Left hindlimb (tissue), 1 donor: ENCODE data around the gene VSTM2L.

Experiments
- DNase-seq: peaks from one replicate; pipeline ENCODE4 v3.0.0-alpha.2; 2018

Gene VSTM2L

DNA sequence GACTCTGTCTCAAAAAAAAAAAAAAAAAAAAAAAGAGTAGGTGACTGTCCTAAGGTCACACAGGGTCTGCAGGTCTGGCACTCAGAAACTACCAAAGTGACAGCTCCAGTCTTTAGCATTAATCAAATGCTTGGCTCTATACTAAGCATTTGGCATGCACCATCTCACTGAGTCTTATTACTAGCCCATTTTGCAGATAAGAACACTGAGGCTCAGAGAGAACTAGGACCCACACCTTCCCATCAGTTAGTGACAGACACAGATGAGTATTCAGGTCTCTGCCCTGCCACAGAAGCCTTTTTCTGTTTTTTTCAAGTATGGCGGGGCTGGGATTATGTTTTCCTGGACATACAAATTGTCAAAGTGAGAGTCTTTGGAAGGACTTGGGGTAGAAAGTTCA is 23.1 kb upstream of the VSTM2L start:
- DNase-seq: no peak

DNA sequence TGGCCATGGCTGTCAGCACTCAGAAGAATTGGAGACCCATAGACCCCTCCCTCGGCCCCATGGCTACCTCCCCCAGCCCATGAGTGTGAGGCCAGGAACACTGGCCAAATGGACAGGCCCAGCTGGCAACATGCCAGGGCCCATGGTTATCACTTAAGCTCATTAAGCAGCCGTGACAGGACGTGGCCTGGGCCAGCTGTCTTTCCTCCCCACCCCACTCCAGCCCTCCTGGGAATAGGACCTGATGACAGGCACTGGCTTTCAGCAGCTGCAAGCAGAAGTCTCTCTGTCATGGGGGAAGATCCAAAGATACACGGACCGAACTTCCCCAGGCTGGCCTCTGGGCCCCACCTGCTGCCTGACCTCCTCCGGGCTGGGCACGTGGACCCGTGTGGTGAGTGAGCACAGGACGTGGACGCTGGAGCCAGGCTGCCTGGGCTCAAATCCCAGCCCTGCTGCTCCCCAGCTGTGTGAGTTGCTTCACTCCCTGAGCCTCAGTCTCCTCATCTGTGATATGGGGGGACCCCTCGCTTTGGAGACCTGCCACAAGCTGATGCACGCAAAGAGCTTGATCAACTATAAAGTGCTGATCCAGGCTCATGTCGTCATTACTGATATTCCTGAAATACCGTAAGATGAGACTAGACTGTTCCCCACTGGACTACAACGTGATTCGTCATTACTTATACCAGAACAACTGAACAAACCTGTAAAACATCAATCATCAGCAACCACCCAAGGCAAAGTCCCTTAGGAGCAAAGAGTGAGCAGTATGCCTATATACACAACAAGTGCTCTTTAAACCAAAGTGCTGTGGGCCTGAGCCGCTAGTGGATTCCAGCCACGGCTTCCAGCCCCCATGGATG is 22.0 kb upstream of the VSTM2L start:
- peak; percentile 69 for DNase-seq

DNA sequence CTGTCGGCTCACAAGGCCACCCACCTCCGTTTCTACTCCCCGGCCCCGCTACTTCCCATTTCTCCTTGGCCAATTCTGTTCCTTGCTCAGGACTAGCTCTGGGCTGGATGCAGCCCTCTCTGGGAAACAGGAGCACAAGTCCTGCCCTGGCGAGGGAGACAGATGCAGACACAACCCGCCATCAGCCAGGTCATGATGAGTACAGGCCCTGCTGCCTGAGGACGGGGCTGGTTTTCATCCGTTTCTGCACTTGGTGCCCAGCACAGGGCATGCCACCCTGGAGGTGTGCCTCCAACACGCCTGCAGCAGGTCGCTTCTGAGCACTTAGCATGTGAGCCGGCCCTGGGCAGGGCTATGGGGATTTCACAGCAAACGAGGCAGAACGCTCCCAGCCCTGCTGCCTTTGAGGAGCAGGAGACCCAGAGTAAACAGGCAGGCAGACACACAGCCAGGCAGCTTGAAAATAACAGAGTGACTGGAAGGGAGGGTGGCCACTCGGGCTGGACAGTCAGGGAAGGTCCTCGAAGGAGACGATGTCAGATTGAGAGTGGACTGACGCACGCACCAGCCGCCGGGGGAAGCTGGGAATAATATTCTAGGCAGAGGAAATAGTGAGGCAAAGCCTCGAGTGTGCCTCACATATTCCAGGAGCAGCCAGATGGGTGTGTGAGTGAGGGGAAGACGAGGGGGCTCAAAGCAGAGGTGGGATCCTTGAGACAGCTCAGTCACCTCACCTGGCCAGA is 21.2 kb upstream of the VSTM2L start:
- DNase-seq: no peak

DNA sequence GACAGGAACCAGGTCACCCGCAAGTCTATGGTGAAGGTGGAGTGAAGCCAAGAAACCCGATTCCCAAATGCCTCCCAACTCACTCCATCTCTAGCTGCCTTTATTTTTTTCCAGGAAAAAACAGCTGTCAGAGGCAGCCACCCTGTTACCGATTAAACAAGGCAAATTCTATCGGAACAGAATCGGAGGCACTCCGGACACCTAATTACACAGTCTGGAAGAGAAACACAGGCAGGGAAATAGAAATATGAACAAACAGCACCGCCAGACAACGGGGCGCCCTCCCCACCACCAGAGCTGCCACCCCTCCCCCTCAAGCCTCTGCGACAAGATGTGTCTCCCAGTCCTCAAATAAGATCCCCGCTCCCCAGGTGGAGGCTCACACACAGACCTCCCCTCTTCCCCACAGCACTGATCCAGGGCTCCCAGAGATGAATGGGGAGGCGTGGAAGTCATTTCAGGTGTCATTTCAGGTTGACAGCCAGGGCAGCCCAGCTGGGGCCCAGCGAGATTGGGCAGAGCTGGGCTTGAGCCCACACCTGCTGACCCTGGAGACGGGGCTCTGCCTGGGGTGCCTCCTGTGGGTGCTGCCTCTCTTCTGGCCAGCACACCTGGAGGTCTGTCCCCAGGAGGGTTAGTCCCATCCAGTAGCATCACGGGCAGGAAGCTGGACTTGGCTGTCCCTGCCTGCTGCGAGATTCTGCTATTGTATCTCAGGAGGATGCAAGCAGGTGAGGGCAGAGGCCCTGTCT is 19.8 kb upstream of the VSTM2L start:
- DNase-seq: no peak

DNA sequence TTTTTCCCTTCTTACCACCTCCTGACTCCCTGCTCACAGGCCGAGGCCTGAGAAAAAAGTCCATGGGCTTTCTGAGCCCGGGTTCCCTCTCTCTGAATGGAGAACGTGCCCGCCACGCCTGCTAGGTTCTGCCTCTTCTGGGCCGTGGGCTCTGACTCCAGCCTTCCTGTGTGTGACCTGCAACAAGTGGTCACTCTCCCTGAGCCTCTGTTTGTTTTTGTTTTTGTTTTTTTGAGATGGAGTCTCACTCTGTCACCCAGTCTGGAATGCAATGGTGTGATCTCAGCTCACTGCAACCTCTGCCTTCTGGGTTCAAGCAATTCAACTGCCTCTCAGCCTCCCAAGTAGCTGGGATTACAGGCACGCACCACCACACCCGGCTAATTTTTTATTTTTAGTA is 17.9 kb upstream of the VSTM2L start:
- no peak for DNase-seq

DNA sequence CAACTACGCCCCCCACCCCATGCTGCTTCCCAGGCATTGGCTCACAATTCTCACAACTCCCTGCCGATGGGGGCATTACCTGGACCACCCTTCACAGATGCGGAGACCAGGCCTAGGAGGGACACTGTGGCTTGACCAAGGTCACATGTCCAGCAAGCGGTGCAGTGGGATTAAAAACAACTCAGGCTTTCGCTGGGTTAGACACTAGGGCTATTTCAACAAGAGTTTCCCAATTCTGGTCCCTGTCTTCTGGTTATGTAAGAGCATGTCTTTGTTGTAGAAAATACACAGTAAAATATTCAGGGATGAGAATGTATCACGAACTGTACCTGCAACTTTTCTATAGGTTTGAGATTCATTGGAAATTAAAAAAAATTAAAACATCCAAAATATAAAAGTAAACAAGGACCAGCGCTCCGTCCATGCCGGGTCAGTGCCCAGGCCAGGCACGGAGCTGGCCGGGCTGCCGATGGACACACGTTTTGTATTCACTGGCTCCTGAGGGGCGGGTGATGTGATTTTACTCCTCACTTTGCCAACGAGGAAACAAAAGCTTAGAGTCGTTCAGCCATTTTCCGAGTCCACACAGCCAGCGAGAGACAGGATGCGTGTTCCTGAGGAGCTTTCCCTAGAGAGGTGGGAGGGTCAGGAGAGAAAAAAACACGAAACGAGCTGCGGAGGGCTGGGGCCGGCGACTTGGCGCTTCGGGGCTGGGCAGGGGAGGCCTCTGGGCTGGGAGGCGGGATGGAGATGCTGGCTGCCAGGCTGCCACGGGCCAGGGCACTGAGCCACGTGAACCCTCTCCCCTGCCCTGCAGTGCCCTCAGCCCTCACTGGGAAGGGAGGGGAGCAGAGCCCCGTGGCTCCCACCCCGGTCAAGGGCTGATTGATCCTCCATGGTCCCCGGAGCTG is 17.1 kb upstream of the VSTM2L start:
- DNase-seq: no peak

DNA sequence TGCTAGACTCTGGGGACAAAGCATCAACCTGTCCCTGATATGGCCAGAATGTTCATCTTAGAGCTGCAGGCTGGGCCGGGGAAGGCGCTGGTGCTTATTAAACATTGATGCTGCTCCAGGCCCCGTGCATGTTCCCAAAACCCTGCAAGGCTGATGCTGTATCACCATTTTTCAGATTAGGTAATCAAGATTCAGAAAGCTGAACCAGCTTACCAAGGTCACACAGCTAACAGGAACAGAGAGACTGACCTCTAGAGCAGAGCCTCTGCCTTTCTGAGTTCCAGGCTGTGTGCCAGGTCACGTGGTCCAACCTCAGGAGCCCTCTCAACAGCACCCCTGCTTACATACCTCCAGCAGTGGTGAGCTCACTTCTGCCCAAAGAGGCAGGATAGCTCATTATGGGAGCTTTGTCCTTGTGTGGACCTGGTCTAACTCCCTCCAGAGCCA is 16.1 kb upstream of the VSTM2L start:
- no peak for DNase-seq

DNA sequence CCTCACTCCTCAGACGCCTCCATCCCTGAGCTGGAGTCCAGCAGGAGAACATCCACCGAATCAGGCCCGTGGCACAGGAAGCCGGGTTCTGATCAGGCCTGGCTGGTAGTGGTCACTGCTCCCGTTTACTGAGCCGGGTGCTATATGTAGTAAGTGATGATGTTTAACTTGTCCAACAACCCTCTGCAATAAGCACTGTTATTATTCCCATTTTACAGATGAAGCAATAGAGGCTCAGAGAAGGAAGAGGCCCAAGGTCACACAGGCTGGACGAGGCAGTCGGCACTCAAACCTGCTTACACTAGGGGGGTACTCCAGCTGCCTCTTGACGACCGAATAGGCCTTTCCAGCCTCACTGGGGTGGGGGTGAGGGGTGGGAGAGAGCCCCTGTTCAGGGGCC is 14.3 kb upstream of the VSTM2L start:
- DNase-seq: no peak

DNA sequence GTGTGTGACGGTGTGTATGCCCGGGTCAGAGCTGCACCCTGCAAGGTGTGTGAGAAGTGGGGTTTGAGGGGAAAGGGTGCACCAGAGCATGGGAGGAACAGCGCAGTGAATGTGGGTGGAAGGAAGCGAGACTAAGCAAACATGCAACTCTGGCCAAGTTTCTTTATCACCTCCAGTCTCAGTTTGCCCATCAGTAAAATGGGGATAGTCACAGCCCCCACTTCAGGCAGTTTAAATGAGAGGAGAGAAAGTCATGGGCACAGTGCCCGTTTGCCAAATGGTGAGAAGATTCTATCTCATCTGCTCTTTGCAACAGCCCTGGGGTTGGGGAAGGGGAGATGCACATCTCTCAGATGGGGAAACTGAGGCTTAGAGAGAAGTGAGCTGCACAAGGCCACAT is 12.8 kb upstream of the VSTM2L start:
- DNase-seq: no peak

DNA sequence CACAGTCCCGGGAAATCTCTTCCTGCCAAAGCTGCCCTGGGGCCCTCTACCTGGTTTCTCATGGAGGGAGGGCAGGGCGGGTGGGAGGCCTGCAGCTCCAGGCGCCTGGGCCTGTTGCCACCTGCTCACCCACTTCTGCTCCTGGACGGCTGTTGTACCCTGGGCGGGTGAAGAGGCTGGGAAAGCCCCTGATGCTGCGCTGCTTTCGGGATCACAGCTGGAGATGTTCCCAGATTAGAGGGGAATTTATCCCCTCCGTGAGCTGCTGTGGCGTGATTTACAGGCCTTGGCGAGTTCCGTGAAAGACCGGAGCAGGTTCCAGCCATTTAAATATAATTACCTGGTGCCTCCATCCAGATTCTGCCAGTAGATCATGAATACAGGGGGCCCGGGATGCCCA is 12.3 kb upstream of the VSTM2L start:
- no peak for DNase-seq

DNA sequence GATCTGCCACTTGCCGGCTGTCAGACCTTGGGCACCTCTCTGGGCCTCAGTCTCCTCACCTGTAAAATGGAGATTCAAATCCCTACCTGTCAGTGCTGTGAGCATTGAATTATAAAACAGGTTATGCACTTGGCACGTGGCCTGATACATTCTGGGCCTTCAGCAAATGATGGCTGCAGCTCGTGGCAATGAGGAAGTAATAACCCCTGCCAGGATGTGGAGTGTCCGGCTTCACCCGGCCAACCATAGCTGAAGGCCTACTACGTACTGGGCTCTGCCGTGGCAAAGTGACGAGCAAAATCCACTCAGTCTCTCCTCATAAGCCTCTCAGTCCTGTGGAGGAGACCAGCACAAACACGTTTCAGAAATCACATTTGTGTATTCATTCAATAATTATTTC is 10.9 kb upstream of the VSTM2L start:
- DNase-seq: no peak

DNA sequence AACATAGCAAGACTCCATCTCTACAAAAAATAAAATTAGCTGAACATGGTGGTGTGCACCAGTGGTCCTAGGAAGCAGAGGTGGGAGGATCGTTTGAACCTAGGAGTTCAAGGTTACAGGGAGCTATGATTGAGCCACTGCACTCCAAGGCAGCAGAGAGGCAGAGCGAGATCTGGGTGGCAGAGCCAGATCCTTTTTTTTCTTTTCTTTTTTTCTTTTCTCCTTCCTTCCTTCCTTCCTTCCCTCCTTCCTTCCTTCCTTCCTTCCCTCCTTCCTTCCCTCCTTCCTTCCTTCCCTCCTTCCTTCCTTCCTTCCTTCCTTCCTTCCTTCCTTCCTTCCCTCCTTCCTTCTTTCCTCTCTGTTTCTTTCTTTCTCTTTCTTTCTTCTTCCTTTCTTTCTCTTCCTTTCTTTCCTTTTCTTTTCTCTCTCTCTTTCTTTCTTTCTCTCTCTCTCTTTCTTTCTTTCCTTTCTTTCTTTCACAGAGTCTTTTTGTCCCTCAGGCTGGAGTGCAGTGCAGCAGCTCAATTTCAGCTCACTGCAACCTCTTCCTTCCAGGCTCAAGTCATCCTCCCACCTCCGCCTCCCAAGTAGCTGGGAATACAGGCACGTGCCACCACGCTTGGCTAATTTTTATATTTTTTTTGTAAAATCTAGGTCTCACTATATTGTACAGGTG is 9.2 kb upstream of the VSTM2L start:
- no peak for DNase-seq

DNA sequence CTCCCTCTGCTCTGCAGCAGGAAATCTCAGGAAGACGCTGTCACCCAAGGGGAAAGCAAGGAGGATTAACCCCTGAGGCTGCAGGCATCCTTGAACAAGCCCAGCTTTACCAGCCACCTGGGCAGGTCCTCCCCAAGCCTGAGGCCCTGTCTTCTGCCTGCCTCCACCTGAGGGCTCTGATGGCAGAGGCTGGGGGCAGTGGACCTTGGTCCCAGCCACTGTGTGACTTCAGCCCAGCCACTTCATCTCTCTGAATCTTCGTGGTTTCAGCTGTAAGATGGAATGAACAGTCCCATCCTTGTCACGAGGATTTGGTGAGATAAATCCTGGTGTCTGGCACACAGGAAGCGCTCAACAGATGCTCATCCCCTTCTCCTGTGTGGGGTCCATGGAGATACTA is 8.5 kb upstream of the VSTM2L start:
- no peak for DNase-seq

DNA sequence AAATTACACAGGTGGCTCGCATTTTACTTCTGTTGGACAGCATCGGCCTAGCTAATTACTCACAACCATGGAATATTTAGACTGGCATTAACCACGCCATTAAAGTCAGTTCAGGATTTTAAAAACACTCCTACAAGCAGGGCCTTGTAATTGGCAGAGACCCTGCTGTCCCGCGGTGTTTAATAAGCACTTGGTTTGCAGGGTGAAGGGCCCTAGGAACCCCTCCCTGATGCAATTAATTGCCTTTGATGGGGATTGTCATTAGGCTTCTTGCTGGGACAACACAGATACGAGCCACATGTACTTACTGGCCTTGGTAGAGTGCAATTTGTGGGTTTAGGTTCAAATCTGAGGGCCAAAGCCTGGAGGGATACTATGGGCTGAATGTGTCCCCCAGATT is 7.8 kb upstream of the VSTM2L start:
- no peak for DNase-seq

DNA sequence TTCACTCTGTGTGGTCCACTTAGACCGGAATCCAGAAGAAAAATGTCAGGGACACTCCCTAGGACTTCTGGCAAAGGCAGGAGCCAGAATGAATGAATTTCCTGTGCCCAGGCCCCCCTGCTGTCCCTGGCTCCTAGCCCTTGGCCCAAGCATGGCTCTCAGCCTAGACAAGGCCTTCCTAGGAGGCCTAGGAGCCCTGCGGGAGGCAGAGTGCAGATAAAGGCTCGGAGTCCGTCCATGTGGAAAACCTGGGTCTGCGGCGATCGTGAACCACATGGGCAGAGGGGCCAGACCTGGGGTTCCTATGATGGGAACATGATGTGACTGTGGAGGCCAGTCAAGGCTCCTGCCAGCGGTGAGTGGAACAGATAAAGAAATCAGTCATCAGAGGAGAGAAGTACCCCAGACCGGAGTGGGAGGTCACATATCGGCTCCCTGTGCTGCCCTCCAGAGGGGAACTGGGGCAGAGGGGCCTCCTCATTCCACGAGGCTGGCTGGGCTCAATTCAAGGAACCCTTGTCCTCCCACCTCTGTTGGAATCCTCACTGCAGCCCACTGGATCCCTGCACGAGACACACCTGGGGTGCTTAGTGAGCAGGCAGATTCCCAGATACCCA is 5.9 kb upstream of the VSTM2L start:
- DNase-seq: no peak

DNA sequence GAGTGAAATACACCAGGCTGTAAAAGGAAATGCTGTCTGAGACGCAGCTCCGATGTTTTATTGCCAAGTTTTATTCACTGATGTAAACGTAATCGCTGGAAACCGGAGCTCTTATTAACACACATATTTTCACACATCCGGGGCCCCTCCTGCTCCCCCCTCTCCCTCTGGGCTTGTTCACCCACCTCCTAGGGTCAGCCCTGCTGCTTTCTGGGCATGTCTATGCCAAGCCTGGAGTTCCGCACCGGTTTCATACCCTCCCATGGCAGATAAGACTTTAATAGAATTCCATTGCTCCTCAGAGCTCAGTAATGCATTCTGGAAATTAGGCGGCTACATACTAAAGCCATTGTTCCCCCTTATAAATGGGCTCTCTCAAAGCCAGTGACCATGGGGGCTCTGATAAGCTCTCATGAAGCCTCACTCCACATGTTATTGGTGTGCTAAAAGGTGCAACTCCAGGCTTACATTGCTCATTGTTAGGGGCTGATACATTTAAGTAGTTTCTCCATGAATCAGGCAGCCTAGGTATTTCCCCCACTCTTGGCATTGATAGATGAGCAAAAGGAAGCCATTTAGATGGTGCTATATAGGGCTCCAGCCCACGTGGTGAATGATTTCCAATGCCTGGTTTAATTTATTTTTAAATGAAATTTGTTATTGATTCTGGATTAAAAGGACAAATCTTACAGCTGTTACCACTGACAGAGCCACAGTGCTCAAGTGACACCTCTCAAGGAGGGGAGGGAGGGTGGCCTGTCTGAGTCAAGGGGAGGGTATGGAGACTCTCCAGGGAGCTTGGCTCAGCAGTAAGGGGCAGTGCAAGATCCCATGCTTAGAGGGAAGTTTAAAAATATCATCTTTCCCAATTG is 4.5 kb upstream of the VSTM2L start:
- DNase-seq: no peak

DNA sequence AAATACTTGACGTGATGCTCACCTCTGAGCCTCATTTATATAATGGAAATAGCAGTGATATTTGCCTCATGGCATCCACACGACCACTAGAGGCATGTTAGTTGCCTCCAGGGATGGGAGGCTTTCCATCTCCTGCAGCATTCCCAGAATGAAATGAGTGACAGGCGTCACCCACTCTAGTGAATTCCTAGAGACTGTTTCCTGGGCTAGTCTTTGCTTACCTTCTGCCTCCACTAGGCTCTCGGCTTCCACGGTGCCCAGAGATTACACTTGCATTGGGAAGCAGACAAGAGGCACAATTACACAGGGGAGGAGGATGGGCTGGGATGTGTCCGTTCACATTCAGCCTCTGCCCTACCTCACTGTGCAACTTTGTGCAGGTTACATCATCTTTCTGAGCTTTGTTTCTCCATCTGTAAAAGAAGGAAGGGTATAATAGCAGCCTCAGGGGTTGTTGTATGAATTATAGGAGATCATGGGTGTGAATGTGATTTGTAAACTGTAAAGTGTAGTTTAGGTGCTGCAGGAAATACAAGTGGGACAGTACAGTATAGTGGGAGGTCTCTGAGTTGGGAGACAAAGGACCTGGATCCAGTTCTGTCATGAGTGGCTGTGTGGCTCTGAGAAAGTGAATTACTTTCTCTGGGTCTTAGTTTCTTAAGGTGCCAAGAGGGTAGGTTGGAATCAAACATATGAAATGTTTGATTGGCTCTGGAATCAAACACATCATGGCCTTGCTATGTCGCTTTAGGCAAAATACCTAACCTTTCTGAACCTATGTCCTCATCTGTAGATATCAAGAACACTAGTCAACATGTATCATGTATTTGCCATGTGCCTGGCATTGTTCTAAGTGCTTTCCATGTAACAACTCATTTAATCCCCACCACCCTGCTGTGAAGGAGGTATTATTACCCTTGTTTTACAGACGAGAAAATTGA is 3.6 kb upstream of the VSTM2L start:
- DNase-seq: no peak

DNA sequence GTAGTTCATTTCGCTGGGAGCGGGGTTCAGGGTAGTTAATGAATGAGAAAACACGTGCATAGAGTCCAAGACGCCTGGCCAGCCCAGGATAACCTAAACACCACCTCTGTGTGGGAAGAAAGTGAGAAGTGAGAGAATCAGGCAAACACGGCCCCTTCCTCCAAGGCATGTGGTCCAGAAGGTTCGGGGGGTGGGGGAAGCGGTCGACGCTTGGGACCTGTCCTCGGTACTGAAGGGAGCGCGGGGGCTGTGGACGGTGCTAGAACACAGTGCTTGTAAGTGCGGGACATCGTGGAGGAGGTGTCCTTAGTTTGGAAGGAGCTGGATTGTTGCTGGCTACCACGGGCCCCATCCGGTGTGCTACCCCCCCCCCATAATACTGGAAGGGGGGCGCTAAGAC is 1.7 kb upstream of the VSTM2L start:
- DNase-seq: no peak
